ENCODE results near the gene NATD1. TPM values are rescaled to one million over a fixed set of nuclear protein-coding genes. Genes with fewer than 3 reads are reported as not detected.

Gene NATD1
- total and polyA plus RNA-seq, 9 of the 15 experiments (the other 6 are each of a cell fraction or from before 2014, with no cell fraction given): 0.24 to 5.4 (median 1.6) TPM

GRCh38 chr17:21250854-21251253 lies 2.4 kb downstream of the NATD1 start:
- intact Hi-C loops (cut with micrococcal nuclease): no loop called here
- DNase-seq (ENCODE audit: extremely low read depth in 1 of 4, low spot score in 3 of 4) (no peak), FAIRE-seq (no peak), ATAC-seq (no peak)
- Histone ChIP-seq H2AFZ (ENCODE audit: low read depth, low read length) (no peak overlapping the region), H3K4me2 (ENCODE audit: insufficient read depth, low read length) (no peak overlapping the region), H3K4me1 (replicated peaks in 1 of 2; ENCODE audit: control insufficient read depth in 2 of 2, insufficient read depth in 2 of 2, low read length in 2 of 2) (peaks cover 6 to 18% of the 10 kb centered on the region in 2 experiments; a peak in 4 of 5 replicates), H3K36me3 (ENCODE audit: control insufficient read depth, insufficient read depth, low read length) (no peaks in the 10 kb centered on the region), H3K79me2 (ENCODE audit: control insufficient read depth, insufficient read depth, low read length) (no peaks in the 10 kb centered on the region), H3K4me3 (no peak overlapping the region), H4K20me1 (replicated peaks; ENCODE audit: control insufficient read depth, insufficient read depth, low read length) (peaks cover 10% of the 10 kb centered on the region), H3K9me3 (replicated peaks; ENCODE audit: control insufficient read depth, insufficient read depth, low read depth, low read length) (no peaks in the 10 kb centered on the region), H3K27me3 (ENCODE audit: control insufficient read depth in 2 of 2, insufficient read depth in 2 of 2, low read length in 2 of 2) (no peaks in the 10 kb centered on the region), H3K9ac (ENCODE audit: insufficient read depth in 1 of 2, low read depth in 2 of 2, low read length in 2 of 2) (0 out of 4 replicates have a peak overlapping the region, but pooled peaks of 1 of the 2 experiments have one; percentile 43), H3K9me1 (ENCODE audit: control insufficient read depth, insufficient read depth, low read length) (no peaks in the 10 kb centered on the region), H3K27ac (ENCODE audit: extremely low read depth, low read depth, low read length) (no peak overlapping the region)
- no peak for TF ChIP-seq MBD2 (IDR thresholded peaks at IDR 0.05; ENCODE audit: borderline replicate concordance, low read depth)
- TF ChIP-seq MAFG (tag; conservative IDR thresholded peaks at IDR 0.05): no peak
- 40% methylated on average over 2 of the region's 4 CpGs for WGBS (ENCODE audit: insufficient coverage, low coverage, missing lambda C conversion rate)
- in situ Hi-C loops (cut with MboI): no loop called here
- CTCF ChIA-PET (ENCODE audit: low intra/inter-chr PET ratio): no interaction called here
- BruUV-seq (replicated peaks): no TSS peak
- POLR2A ChIA-PET: interaction anchor here (0.6 kb wide), 1 partner anchor 11 kb away, joined by 4 read pairs; no protein-coding TSS in a partner anchor

DNA sequence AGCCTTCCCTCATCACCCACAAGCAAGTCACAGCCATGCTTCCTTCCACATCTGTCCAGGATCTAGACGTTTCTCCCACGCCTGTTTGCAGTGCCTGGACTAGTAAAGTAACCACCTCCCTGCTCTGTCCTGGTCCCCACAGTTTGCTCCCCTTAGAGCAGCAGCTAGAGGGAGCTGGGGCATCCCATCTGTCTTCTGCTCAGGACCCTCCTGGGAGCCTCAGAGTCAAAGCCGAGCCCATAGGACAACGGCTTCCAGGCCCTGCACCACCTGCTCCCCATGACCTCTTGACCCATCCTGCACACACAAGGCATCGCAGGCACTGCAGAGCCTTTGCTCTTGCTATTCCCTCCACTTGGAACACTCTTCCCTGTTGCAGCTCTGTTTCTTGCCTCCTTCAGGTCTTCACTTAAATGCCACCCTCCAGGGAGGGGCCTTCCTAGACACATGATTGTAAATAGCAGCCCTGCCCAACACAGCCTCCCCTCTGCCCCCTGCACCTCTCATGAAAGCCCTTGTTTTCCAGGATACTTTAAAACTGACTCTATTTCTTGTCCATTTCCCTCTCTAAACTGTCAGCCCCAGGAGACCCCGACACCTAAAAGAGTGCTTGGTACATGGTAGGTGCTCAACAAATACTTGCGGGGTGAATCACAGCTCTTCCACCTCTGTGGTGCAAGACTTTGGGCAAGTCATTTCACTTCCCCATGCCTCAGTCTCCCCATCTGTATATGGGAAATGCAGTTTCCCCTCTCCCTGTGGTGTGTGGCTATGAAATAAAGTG lies 3.1 kb downstream of the NATD1 start:
- Histone ChIP-seq H3K9me1 (ENCODE audit: control insufficient read depth, insufficient read depth, low read length) (peaks cover 4% of the 10 kb centered on the region), H2AFZ (ENCODE audit: low read depth, low read length) (no peak overlapping the region), H3K27me3 (ENCODE audit: control insufficient read depth in 2 of 2, insufficient read depth in 2 of 2, low read length in 2 of 2) (no peaks in the 10 kb centered on the region), H3K9ac (ENCODE audit: insufficient read depth in 1 of 2, low read depth in 2 of 2, low read length in 2 of 2) (no peak overlapping the region), H4K20me1 (replicated peaks; ENCODE audit: control insufficient read depth, insufficient read depth, low read length) (peaks cover 10% of the 10 kb centered on the region), H3K36me3 (ENCODE audit: control insufficient read depth, insufficient read depth, low read length) (no peaks in the 10 kb centered on the region), H3K4me1 (replicated peaks in 1 of 2; ENCODE audit: control insufficient read depth in 2 of 2, insufficient read depth in 2 of 2, low read length in 2 of 2) (peaks cover 6 to 15% of the 10 kb centered on the region in 2 experiments; a peak in 4 of 5 replicates), H3K4me3 (no peak overlapping the region), H3K79me2 (ENCODE audit: control insufficient read depth, insufficient read depth, low read length) (no peaks in the 10 kb centered on the region), H3K27ac (ENCODE audit: extremely low read depth, low read depth, low read length) (no peak overlapping the region), H3K4me2 (ENCODE audit: insufficient read depth, low read length) (no peak overlapping the region), H3K9me3 (replicated peaks; ENCODE audit: control insufficient read depth, insufficient read depth, low read depth, low read length) (no peaks in the 10 kb centered on the region)
- 47% methylated on average over 6 of the region's 7 CpGs for WGBS (ENCODE audit: insufficient coverage, low coverage, missing lambda C conversion rate)
- in situ Hi-C loops (cut with MboI): no loop called here
- DNase-seq (ENCODE audit: extremely low read depth in 1 of 4, low spot score in 3 of 4): no peak
- ATAC-seq: peak; percentile 13; the same call in 2 of the 3 replicates
- intact Hi-C loops (cut with micrococcal nuclease): no loop called here
- ChIA-PET CTCF (ENCODE audit: low intra/inter-chr PET ratio) (no interaction called here), POLR2A (interaction anchor here (1.3 kb wide), 1 partner anchor 10 kb away, joined by 4 read pairs; no protein-coding TSS in a partner anchor)
- FAIRE-seq: no peak
- no TSS peak for BruUV-seq (replicated peaks)
- TF ChIP-seq ZBTB12 (CRISPR knock-in tag; IDR thresholded peaks at IDR 0.05): no peak
- no peak for TF ChIP-seq DEAF1 (CRISPR knock-in tag; IDR thresholded peaks at IDR 0.05)
- TF ChIP-seq TBL1XR1 (IDR thresholded peaks at IDR 0.05; ENCODE audit: low read length in 2 of 2): no peak
- no peak for TF ChIP-seq FOXP4 (CRISPR knock-in tag; IDR thresholded peaks at IDR 0.05; ENCODE audit: borderline replicate concordance)
- no peak for TF ChIP-seq DDX20 (tag; IDR thresholded peaks at IDR 0.05; ENCODE audit: low read depth)

Data from K562 (cell line).